CD4-positive, alpha-beta memory T cell (primary cell): ENCODE measurements around the gene OR13C9. TPM values are rescaled to one million over a fixed set of nuclear protein-coding genes. Genes with fewer than 3 reads are reported as not detected.

Experiments used
- CTCF ChIA-PET: fragments of 350-600 bp; sonication (Branson Sonifier 250); formaldehyde crosslinking; loops from one replicate; lab custom pipeline; 2021; ENCODE audit warnings: inconsistent platforms; ENCODE audit not compliant: partially characterized antibody; lab: Charles Lee
- POLR2A ChIA-PET: fragments of 350-600 bp; sonication (Branson Sonifier 250); formaldehyde crosslinking; loops from one replicate; lab custom pipeline; 2021; ENCODE audit not compliant: partially characterized antibody; lab: Charles Lee
- DNase-seq, 5 donors: peaks; one replicate each; pipeline versions ENCODE4 v3.0.0 to v3.0.0-alpha.2; 2020 to 2022; ENCODE audit warnings: mixed read lengths in 1 of 5
- H3K27ac ChIP-seq: one replicate; pipeline ENCODE4 v1.7.0; 2013; ENCODE audit warnings: low read depth, low read length
- H3K27me3 ChIP-seq: 2 replicates; pipeline ENCODE4 v1.7.0; 2013; ENCODE audit warnings: mild to moderate bottlenecking, low read length, moderate library complexity; ENCODE audit not compliant: insufficient read depth
- H3K36me3 ChIP-seq: 2 replicates; pipeline ENCODE4 v1.7.0; 2013; ENCODE audit warnings: mild to moderate bottlenecking, low read length, moderate library complexity; ENCODE audit not compliant: insufficient read depth
- H3K4me1 ChIP-seq: 2 replicates; pipeline ENCODE4 v1.7.0; 2013; ENCODE audit warnings: mild to moderate bottlenecking, low read length, moderate library complexity; ENCODE audit not compliant: insufficient read depth
- H3K4me3 ChIP-seq, 2 donors: one replicate each; pipeline ENCODE4 v1.7.0; 2013; ENCODE audit warnings: low read length in 2 of 2, mild to moderate bottlenecking in 1 of 2
- H3K9me3 ChIP-seq, 2 donors: one replicate each; pipeline ENCODE4 v1.7.0; 2013; ENCODE audit warnings: low read length in 2 of 2, control low read depth in 1 of 2; ENCODE audit not compliant: control insufficient read depth in 1 of 2
- H3K27ac Mint-ChIP-seq, 7 donors: one replicate each; pipeline ENCODE4 v1.8.0; 2020 to 2021; ENCODE audit warnings: mixed read lengths in 7 of 7, mild to moderate bottlenecking in 6 of 7, inconsistent platforms in 3 of 7, moderate library complexity in 3 of 7
- H3K27me3 Mint-ChIP-seq, 2 donors: one replicate each; pipeline ENCODE4 v1.8.0; 2020 to 2021; ENCODE audit warnings: mixed read lengths in 2 of 2
- H3K36me3 Mint-ChIP-seq, 2 donors: one replicate each; pipeline ENCODE4 v1.8.0; 2020 to 2021; ENCODE audit warnings: mixed read lengths in 2 of 2, inconsistent platforms in 1 of 2, mild to moderate bottlenecking in 1 of 2
- H3K4me1 Mint-ChIP-seq, 4 donors: one replicate each; pipeline ENCODE4 v1.8.0; 2020 to 2021; ENCODE audit warnings: mixed read lengths in 4 of 4, mild to moderate bottlenecking in 1 of 4
- H3K4me3 Mint-ChIP-seq, 8 donors: one replicate each; pipeline ENCODE4 v1.8.0; 2020 to 2021; ENCODE audit warnings: mixed read lengths in 8 of 8, mild to moderate bottlenecking in 7 of 8, moderate library complexity in 6 of 8, inconsistent platforms in 3 of 8
- H3K9me3 Mint-ChIP-seq, 8 donors: one replicate each; pipeline ENCODE4 v1.8.0; 2020 to 2021; ENCODE audit warnings: mixed read lengths in 8 of 8, mild to moderate bottlenecking in 5 of 8, inconsistent platforms in 3 of 8, moderate library complexity in 1 of 8
- intact Hi-C: fragments of 100-400 bp; cut with micrococcal nuclease; formaldehyde crosslinking; loops from one replicate; pipeline ENCODE4 v1.15.1; 2023
- polyA plus RNA-seq, 2 donors: library from polyadenylated mRNA; unstranded; fragments of 300-500 nt; fragmentation: Illumina TruSeq; gene quantifications; one replicate each; pipeline ENCODE4 v1.2.3, GENCODE V29; 2021
- total RNA-seq, 2 experiments: library from RNA; stranded (reverse); gene quantifications; one replicate each; pipeline ENCODE4 v1.2.3, GENCODE V29; 2021

The OR13C9 gene
- total and polyA plus RNA-seq, 4 experiments from 2014 or later, result not detected

DNA sequence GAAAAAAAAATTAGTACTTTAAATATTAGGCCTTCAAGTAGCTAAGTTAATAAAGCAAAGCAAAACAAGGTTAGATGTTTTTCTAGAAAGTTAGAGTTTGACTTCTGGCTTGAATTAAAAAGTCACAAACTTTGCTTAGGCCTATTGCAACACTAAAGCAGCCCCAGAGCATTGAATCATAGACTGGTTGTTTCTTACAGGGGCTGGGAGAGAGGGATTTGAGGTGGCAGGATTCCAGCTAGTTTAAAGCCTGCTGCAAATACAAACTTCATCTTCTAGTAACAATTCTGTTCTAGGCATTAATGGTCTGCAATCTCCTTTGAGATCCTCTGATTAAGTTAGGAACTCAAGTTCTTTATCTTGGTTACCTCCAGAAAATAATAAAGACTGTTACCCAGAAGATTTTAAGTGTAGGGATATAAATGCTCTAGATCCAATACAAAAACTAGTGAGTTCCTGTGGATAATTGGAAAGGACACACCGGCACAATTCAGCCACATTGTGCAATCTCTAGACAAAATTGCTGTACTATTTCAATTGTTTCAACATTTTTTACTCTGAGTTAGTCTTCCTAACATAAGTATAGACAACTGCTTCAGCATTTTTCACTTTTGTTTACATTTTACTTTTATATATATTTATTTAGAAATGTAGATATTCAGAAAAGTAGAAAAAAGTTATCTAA lies 31.4 kb downstream of the OR13C9 start:
- H3K9me3 Mint-ChIP-seq, result no peaks in the 10 kb centered on the region
- no peak for DNase-seq
- intact Hi-C loops, result no loop called here
- H3K4me3 Mint-ChIP-seq, result no peak overlapping the region
- H3K27ac Mint-ChIP-seq, result no peak overlapping the region
- H3K27me3 Mint-ChIP-seq, result no peaks in the 10 kb centered on the region
- Histone ChIP-seq H3K4me3 (no peak overlapping the region), H3K36me3 (no peaks in the 10 kb centered on the region), H3K27me3 (no peaks in the 10 kb centered on the region), H3K4me1 (no peaks in the 10 kb centered on the region), H3K27ac (no peak overlapping the region), H3K9me3 (no peaks in the 10 kb centered on the region)
- ChIA-PET CTCF (no interaction called here), POLR2A (no interaction called here)
- no peaks in the 10 kb centered on the region for H3K36me3 Mint-ChIP-seq
- H3K4me1 Mint-ChIP-seq, result no peaks in the 10 kb centered on the region

DNA sequence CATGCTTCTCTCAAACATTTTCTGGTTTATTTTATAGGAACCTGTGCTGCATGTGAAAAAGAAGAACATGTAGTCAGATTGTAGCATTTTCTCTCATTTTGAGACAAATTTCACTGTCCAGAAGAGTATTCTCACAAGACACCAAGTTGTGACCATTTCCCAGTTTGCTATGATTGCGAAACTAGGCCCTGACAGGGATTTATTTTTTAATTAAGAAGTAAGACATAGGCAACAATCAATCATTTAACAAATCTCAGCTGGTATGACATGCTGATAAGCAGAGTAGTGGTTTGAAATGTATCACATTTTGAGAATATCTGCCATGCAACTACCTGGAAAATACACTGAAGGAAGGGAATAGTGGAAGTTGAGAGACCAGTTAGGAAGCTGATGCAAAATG lies 37.4 kb downstream of the OR13C9 start:
- DNase-seq, result no peak
- ChIA-PET POLR2A (no interaction called here), CTCF (no interaction called here)
- H3K36me3 ChIP-seq, result no peaks in the 10 kb centered on the region
- Mint-ChIP-seq H3K36me3 (no peaks in the 10 kb centered on the region), H3K27me3 (peaks cover 0 to 2% of the 10 kb centered on the region in 2 donors), H3K4me1 (no peaks in the 10 kb centered on the region), H3K4me3 (no peak overlapping the region), H3K9me3 (peaks cover 0 to 3% (median 0%) of the 10 kb centered on the region in 8 donors), H3K27ac (no peak overlapping the region)
- H3K27ac ChIP-seq, result no peak overlapping the region
- H3K4me3 ChIP-seq, result no peak overlapping the region
- no peaks in the 10 kb centered on the region for H3K9me3 ChIP-seq
- intact Hi-C loops, result no loop called here
- H3K4me1 ChIP-seq, result no peaks in the 10 kb centered on the region
- H3K27me3 ChIP-seq, result no peaks in the 10 kb centered on the region

DNA sequence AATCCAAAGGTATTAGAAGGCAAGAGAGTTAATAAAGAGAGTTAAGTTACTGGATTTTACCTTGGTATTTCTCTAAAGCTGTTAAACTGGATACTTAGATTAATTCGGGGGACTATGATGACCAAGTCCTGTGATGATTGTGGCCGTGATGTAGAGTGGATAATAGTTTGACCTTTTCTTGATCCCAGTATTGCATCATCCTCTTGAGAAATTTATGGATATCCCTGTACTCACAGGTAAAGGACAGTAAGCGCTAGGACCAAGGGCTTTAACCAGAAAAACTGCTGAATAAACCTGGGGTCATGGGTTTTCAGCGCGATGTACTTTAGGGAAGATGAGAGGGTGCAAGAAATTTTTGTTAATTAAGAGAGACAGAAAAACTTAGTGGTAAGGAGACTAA lies 40.7 kb downstream of the OR13C9 start:
- Mint-ChIP-seq H3K27ac (no peak overlapping the region), H3K27me3 (peaks cover 0 to 2% of the 10 kb centered on the region in 2 donors), H3K9me3 (peaks cover 0 to 18% (median 4%) of the 10 kb centered on the region in 8 donors), H3K36me3 (no peaks in the 10 kb centered on the region), H3K4me3 (no peak overlapping the region), H3K4me1 (no peaks in the 10 kb centered on the region)
- intact Hi-C loops, result no loop called here
- H3K36me3 ChIP-seq, result no peaks in the 10 kb centered on the region
- H3K27me3 ChIP-seq, result no peaks in the 10 kb centered on the region
- no peak overlapping the region for H3K27ac ChIP-seq
- H3K9me3 ChIP-seq, result no peaks in the 10 kb centered on the region
- ChIA-PET POLR2A (no interaction called here), CTCF (no interaction called here)
- H3K4me1 ChIP-seq, result no peaks in the 10 kb centered on the region
- DNase-seq, result no peak
- no peak overlapping the region for H3K4me3 ChIP-seq

DNA sequence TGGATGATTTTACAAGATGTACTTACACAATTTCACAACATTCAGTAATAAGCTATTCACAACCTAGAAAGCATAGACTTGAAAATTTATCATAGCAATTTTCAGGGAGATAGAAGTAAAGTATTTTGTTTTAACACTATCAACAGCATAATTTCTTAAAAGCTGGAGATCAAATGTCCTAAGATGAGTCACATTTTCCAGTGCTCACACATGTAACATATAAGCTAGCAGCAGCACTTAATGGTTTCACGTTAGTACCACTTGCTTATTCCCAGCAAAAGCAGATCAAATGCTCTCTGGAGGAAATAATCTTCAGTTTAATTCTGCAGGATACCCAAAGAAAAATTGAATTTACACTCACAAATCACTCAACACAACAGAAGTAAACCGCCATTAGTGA lies 42.5 kb downstream of the OR13C9 start:
- H3K36me3 ChIP-seq, result no peaks in the 10 kb centered on the region
- H3K9me3 Mint-ChIP-seq, result peaks cover 4 to 28% (median 5%) of the 10 kb centered on the region in 8 donors
- H3K27ac ChIP-seq, result no peak overlapping the region
- intact Hi-C loops, result no loop called here
- no peaks in the 10 kb centered on the region for H3K27me3 Mint-ChIP-seq
- no peaks in the 10 kb centered on the region for H3K36me3 Mint-ChIP-seq
- no peaks in the 10 kb centered on the region for H3K27me3 ChIP-seq
- ChIA-PET CTCF (no interaction called here), POLR2A (no interaction called here)
- H3K27ac Mint-ChIP-seq, result no peak overlapping the region
- H3K4me3 ChIP-seq, result no peak overlapping the region
- H3K4me1 Mint-ChIP-seq, result no peaks in the 10 kb centered on the region
- H3K4me3 Mint-ChIP-seq, result no peak overlapping the region
- H3K4me1 ChIP-seq, result no peaks in the 10 kb centered on the region
- H3K9me3 ChIP-seq, result no peaks in the 10 kb centered on the region
- no peak for DNase-seq

DNA sequence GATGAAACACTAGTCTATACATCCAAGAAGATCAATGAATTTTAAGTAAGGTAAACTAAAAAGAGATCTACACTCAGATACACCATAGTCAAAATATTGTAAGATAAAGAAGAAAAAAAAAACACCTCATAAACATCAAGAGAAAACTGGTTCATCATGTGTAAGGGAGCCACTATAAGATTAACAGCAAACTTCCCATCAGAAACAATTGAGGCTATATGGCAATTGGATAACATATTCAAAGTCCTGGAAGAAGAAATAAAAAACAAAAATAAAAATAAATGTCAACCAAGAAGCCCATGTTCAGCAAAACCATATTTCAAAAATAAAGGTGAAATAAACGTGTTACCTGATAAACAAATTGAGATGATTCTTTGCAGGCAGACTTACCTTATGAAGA lies 45.4 kb downstream of the OR13C9 start:
- DNase-seq, result no peak
- H3K27ac ChIP-seq, result no peak overlapping the region
- no peaks in the 10 kb centered on the region for H3K9me3 ChIP-seq
- H3K4me1 Mint-ChIP-seq, result no peaks in the 10 kb centered on the region
- no peaks in the 10 kb centered on the region for H3K27me3 Mint-ChIP-seq
- intact Hi-C loops, result no loop called here
- no peak overlapping the region for H3K27ac Mint-ChIP-seq
- H3K4me3 Mint-ChIP-seq, result no peak overlapping the region
- ChIA-PET CTCF (no interaction called here), POLR2A (no interaction called here)
- no peak overlapping the region for H3K4me3 ChIP-seq
- peaks cover 2 to 28% (median 5%) of the 10 kb centered on the region in 8 donors for H3K9me3 Mint-ChIP-seq
- no peaks in the 10 kb centered on the region for H3K4me1 ChIP-seq
- no peaks in the 10 kb centered on the region for H3K36me3 ChIP-seq
- H3K36me3 Mint-ChIP-seq, result no peaks in the 10 kb centered on the region
- no peaks in the 10 kb centered on the region for H3K27me3 ChIP-seq

GRCh38 chr9:104568868-104569267 lies 49.1 kb downstream of the OR13C9 start, which contains the start of gene OR13C8:
TSS of gene OR13C8 (plus strand) at chr9:104569168. CDS start at chr9:104569168, 0 bp downstream.
- intact Hi-C loops, result no loop called here
- Histone ChIP-seq H3K36me3 (no peaks in the 10 kb centered on the region), H3K27ac (no peak within 1 kb of the TSS), H3K4me1 (no peaks in the 10 kb centered on the region), H3K4me3 (no peak within 1 kb of the TSS), H3K9me3 (no peaks in the 10 kb centered on the region), H3K27me3 (no peaks in the 10 kb centered on the region)
- DNase-seq, result no peak
- H3K27ac Mint-ChIP-seq, result no peak within 1 kb of the TSS
- no peak within 1 kb of the TSS for H3K4me3 Mint-ChIP-seq
- POLR2A ChIA-PET, result no interaction called here
- CTCF ChIA-PET, result no interaction called here
- peaks cover 2 to 24% (median 5%) of the 10 kb centered on the region in 8 donors for H3K9me3 Mint-ChIP-seq
- no peaks in the 10 kb centered on the region for H3K36me3 Mint-ChIP-seq
- H3K27me3 Mint-ChIP-seq, result no peaks in the 10 kb centered on the region
- H3K4me1 Mint-ChIP-seq, result no peaks in the 10 kb centered on the region
